HG03460 (cell line): Measurements from ENCODE around the gene EXOC4.

Experiments used
- ATAC-seq: cut with Tn5 transposase; IDR thresholded peaks from one replicate; pipeline ENCODE4 v1.9.1; 2021; ENCODE audit not compliant: unreplicated experiment

EXOC4 gene

GRCh38 chr7:133360201-133360600 lies 107.3 kb downstream of the EXOC4 start:
- ATAC-seq, result no peak

GRCh38 chr7:133361806-133362205 lies 108.9 kb downstream of the EXOC4 start:
- no peak for ATAC-seq

GRCh38 chr7:133364959-133365690 lies 112.2 kb downstream of the EXOC4 start:
- no peak for ATAC-seq

- ATAC-seq, result no peak
Measured at GRCh38 chr7:133365917-133366316, 113.0 kb downstream of the EXOC4 start.

GRCh38 chr7:133367561-133367960 lies 114.7 kb downstream of the EXOC4 start:
- ATAC-seq, result no peak

- no peak for ATAC-seq
Measured at GRCh38 chr7:133369130-133369529, 116.3 kb downstream of the EXOC4 start.

GRCh38 chr7:133371616-133372015 lies 118.7 kb downstream of the EXOC4 start:
- ATAC-seq, result no peak

- ATAC-seq, result no peak
Measured at GRCh38 chr7:133372337-133372736, 119.5 kb downstream of the EXOC4 start.

GRCh38 chr7:133376514-133376913 lies 123.6 kb downstream of the EXOC4 start:
- no peak for ATAC-seq

- ATAC-seq, result no peak
Measured at GRCh38 chr7:133381965-133382364, 129.1 kb downstream of the EXOC4 start.

GRCh38 chr7:133382775-133383559 lies 130.1 kb downstream of the EXOC4 start:
- no peak for ATAC-seq

GRCh38 chr7:133386205-133386604 lies 133.3 kb downstream of the EXOC4 start:
- ATAC-seq, result no peak

- no peak for ATAC-seq
Measured at GRCh38 chr7:133389727-133390126, 136.8 kb downstream of the EXOC4 start.

- ATAC-seq, result no peak
Measured at GRCh38 chr7:133391206-133391605, 138.3 kb downstream of the EXOC4 start.

- no peak for ATAC-seq
Measured at GRCh38 chr7:133394369-133394768, 141.5 kb downstream of the EXOC4 start.

GRCh38 chr7:133395551-133395950 lies 142.7 kb downstream of the EXOC4 start:
- no peak for ATAC-seq

- ATAC-seq, result no peak
Measured at GRCh38 chr7:133398506-133398905, 145.6 kb downstream of the EXOC4 start.

GRCh38 chr7:133401225-133401624 lies 148.3 kb downstream of the EXOC4 start:
- no peak for ATAC-seq

- ATAC-seq, result no peak
Measured at GRCh38 chr7:133408212-133408611, 155.3 kb downstream of the EXOC4 start.

- ATAC-seq, result no peak
Measured at GRCh38 chr7:133409421-133409820, 156.5 kb downstream of the EXOC4 start.

GRCh38 chr7:133409966-133410365 lies 157.1 kb downstream of the EXOC4 start:
- ATAC-seq, result no peak

- ATAC-seq, result no peak
Measured at GRCh38 chr7:133411395-133411794, 158.5 kb downstream of the EXOC4 start.
